Hepatocyte (in vitro differentiated cells): ENCODE results near the gene GRN.

Source experiments
- EZH2 ChIP-seq: fragments of 200-600 bp; sonication (generic); IDR thresholded peaks from 2 replicates; pipeline ENCODE4 v1.6.1; 2016; ENCODE audit warnings: antibody characterized with exemption, mild to moderate bottlenecking, borderline replicate concordance
- TF ChIP-seq, protein P1 (sequence below): fragments of 200-600 bp; sonication (generic); IDR thresholded peaks from 2 replicates; pipeline ENCODE4 v1.5.1; 2016; ENCODE audit warnings: antibody characterized with exemption, mild to moderate bottlenecking; ENCODE audit not compliant: poor library complexity

DNA sequence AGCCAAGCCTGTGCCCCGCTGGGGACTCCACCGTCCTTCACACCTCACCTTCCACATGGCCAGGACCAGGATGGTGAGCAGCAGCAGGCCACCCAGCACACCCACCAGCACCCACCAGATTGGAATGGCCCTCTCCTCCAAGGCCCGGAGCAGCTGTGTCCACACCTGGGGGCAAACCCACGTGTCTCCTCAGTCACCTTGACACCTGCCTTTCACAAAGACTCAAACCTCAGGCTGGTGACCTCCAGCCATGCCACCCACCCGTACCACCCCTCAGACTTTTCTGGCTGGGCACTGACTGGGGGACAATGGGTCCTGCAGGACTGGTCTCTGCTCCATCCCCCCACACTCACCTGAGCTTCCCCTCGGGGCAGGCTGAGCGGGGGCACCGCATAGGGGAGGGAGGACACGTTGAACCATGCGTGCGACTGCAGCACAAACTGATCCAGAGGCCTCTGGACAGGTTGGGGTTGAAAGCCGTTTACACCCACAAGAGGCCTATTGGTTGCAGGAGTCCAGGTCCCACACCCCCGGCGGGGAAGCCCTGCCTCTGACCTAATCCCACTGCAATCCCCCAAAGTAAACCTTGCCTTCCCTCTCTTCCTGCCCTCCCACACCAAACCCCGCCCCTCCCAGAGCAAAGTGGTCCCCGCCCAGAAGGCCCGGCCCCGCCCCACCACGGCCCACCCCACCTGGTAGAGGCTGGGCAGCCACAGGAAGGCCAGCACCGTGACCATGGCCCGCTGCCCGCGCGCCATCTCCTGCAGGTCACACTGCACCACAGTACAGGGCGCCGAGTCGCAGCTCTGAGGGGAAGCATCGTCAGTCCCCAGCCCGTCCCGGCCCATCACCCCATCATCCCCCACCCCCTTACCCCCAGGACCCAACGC is 29.4 kb downstream of the GRN start:
- TF ChIP-seq, protein P1, sequence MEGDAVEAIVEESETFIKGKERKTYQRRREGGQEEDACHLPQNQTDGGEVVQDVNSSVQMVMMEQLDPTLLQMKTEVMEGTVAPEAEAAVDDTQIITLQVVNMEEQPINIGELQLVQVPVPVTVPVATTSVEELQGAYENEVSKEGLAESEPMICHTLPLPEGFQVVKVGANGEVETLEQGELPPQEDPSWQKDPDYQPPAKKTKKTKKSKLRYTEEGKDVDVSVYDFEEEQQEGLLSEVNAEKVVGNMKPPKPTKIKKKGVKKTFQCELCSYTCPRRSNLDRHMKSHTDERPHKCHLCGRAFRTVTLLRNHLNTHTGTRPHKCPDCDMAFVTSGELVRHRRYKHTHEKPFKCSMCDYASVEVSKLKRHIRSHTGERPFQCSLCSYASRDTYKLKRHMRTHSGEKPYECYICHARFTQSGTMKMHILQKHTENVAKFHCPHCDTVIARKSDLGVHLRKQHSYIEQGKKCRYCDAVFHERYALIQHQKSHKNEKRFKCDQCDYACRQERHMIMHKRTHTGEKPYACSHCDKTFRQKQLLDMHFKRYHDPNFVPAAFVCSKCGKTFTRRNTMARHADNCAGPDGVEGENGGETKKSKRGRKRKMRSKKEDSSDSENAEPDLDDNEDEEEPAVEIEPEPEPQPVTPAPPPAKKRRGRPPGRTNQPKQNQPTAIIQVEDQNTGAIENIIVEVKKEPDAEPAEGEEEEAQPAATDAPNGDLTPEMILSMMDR, result no peak
- no peak for TF ChIP-seq EZH2
